ENCODE results near the gene SFMBT1. TPM values are rescaled to one million over a fixed set of nuclear protein-coding genes. Genes with fewer than 3 reads are reported as not detected.

Gene SFMBT1
- total RNA-seq, 1 experiment from 2014 or later: 14.3 TPM

DNA sequence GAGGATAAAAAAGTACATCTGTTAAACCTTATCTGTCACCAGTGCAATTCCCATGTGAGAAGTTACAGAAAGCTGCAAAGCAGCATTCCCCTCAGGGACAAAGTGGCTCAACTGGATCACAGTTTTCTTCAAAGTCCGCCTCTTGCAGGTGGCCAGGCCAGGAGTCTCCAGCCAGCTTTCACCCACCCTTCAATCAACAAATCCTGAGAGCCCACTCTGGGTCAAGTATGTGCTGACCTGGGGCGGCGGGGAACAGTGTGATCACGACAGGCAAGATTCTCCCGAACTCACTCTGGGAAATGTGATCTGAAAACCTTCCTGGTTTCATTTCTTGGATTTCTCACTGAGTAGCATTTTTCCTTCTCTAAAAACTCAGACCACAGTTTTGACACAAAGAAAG, 45.1 kb upstream of the SFMBT1 start:
- POLR2A ChIA-PET (ENCODE audit: unreplicated experiment): no interaction called here

DNA sequence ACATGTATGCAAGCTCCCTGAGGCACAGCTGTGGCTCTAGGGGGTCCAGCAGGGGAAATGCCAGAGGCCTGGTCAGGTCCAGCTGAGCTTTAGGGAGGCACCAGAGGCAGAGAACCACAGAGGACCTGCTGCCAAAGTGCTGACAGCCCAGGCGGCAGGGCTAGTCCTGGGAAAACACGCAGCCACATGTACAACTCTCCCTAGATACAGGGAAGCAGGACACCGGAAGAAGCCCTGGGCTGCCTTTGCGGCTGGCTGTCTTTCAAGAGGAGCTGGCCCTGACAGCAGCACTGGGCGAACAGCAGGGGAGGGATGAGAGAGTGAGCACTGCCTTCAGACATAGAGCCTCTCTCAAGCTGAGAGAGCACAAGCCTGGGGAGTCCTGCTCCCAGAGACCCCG, 43.6 kb upstream of the SFMBT1 start:
- ChIA-PET CTCF (no interaction called here), POLR2A (ENCODE audit: unreplicated experiment) (no interaction called here)
- DNase-seq: no peak
- intact Hi-C loops (cut with micrococcal nuclease; ENCODE audit: unreplicated experiment): no loop called here
- TF ChIP-seq, protein P1, sequence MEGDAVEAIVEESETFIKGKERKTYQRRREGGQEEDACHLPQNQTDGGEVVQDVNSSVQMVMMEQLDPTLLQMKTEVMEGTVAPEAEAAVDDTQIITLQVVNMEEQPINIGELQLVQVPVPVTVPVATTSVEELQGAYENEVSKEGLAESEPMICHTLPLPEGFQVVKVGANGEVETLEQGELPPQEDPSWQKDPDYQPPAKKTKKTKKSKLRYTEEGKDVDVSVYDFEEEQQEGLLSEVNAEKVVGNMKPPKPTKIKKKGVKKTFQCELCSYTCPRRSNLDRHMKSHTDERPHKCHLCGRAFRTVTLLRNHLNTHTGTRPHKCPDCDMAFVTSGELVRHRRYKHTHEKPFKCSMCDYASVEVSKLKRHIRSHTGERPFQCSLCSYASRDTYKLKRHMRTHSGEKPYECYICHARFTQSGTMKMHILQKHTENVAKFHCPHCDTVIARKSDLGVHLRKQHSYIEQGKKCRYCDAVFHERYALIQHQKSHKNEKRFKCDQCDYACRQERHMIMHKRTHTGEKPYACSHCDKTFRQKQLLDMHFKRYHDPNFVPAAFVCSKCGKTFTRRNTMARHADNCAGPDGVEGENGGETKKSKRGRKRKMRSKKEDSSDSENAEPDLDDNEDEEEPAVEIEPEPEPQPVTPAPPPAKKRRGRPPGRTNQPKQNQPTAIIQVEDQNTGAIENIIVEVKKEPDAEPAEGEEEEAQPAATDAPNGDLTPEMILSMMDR (conservative IDR thresholded peaks at IDR 0.05): no peak
- no peak for TF ChIP-seq EZH2 (IDR thresholded peaks at IDR 0.05; ENCODE audit: low read depth)
- Histone ChIP-seq H3K4me2 (no peak overlapping the region), H3K4me3 (no peak overlapping the region), H3K9me3 (ENCODE audit: insufficient read depth, low read depth) (no peaks in the 10 kb centered on the region), H3F3A (ENCODE audit: insufficient read depth, low read depth) (peaks cover 7% of the 10 kb centered on the region), H3K27ac (no peak overlapping the region), H3K27me3 (ENCODE audit: insufficient read depth, low read depth) (no peaks in the 10 kb centered on the region), H2AFZ (no peak overlapping the region), H3K36me3 (ENCODE audit: low read depth) (no peaks in the 10 kb centered on the region), H3K9me2 (ENCODE audit: insufficient read depth) (no peaks in the 10 kb centered on the region), H3K79me2 (ENCODE audit: low read depth) (no peaks in the 10 kb centered on the region), H3K4me1 (replicated peaks; ENCODE audit: insufficient read depth) (peaks cover 14% of the 10 kb centered on the region), H4K20me1 (ENCODE audit: insufficient read depth) (no peaks in the 10 kb centered on the region; the same call in 1 of the 2 replicates)
- no TSS peak for BruUV-seq (replicated peaks)

More for the DNA sequence above, 45.1 kb upstream of the SFMBT1 start:
- no peaks in the 10 kb centered on the region for H3K4me1 ChIP-seq (replicated peaks; ENCODE audit: insufficient read depth)
- intact Hi-C loops (cut with micrococcal nuclease; ENCODE audit: unreplicated experiment): no loop called here
- no peaks in the 10 kb centered on the region for H3K36me3 ChIP-seq (ENCODE audit: low read depth)
- no peaks in the 10 kb centered on the region for H3K79me2 ChIP-seq (ENCODE audit: low read depth)
- TF ChIP-seq, protein P1 (conservative IDR thresholded peaks at IDR 0.05): no peak
- 0 out of 2 replicates have a peak, but pooled peaks cover 3% of the 10 kb centered on the region for H3F3A ChIP-seq (ENCODE audit: insufficient read depth, low read depth)
- H3K9me3 ChIP-seq (ENCODE audit: insufficient read depth, low read depth): no peaks in the 10 kb centered on the region
- DNase-seq: no peak
- no peaks in the 10 kb centered on the region for H4K20me1 ChIP-seq (ENCODE audit: insufficient read depth)
- no peak overlapping the region for H3K27ac ChIP-seq
- no peaks in the 10 kb centered on the region for H3K9me2 ChIP-seq (ENCODE audit: insufficient read depth)
- BruUV-seq (replicated peaks): no TSS peak
- H3K4me2 ChIP-seq: no peak overlapping the region
- H3K4me3 ChIP-seq: no peak overlapping the region
- H3K27me3 ChIP-seq (ENCODE audit: insufficient read depth, low read depth): no peaks in the 10 kb centered on the region
- CTCF ChIA-PET: no interaction called here
- H2AFZ ChIP-seq: no peak overlapping the region

DNA sequence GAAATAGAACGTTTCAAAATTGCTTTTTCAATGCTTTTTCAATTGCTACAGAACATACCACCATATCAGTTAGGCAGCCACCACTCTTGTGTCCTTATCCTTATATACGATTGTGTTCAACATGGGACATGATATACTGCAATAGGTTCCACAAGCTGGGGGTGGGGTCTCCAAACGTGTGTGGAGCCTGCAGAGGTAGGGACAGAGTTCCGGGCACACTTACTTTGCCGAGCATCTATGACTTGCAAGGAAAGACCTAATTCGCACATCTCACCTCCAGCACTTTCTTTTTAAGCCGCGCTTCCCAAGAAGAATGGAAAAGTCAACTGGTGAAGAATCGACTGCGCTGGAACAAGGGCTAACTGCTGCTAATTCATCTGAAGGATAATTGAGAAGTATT, 39.6 kb upstream of the SFMBT1 start:
- Histone ChIP-seq H3K79me2 (ENCODE audit: low read depth) (no peaks in the 10 kb centered on the region), H3F3A (ENCODE audit: insufficient read depth, low read depth) (peaks cover 13% of the 10 kb centered on the region), H3K4me3 (no peak overlapping the region), H3K27me3 (ENCODE audit: insufficient read depth, low read depth) (no peaks in the 10 kb centered on the region), H3K36me3 (ENCODE audit: low read depth) (no peaks in the 10 kb centered on the region), H3K4me2 (no peak overlapping the region), H2AFZ (no peak overlapping the region), H3K9me2 (ENCODE audit: insufficient read depth) (no peaks in the 10 kb centered on the region), H4K20me1 (ENCODE audit: insufficient read depth) (no peaks in the 10 kb centered on the region; the same call in 1 of the 2 replicates), H3K4me1 (replicated peaks; ENCODE audit: insufficient read depth) (peaks cover 24% of the 10 kb centered on the region), H3K27ac (no peak overlapping the region), H3K9me3 (ENCODE audit: insufficient read depth, low read depth) (no peaks in the 10 kb centered on the region)
- intact Hi-C loops (cut with micrococcal nuclease; ENCODE audit: unreplicated experiment): no loop called here
- BruUV-seq (replicated peaks): no TSS peak
- ChIA-PET POLR2A (ENCODE audit: unreplicated experiment) (no interaction called here), CTCF (no interaction called here)
- TF ChIP-seq, protein P1 (conservative IDR thresholded peaks at IDR 0.05): no peak
- no peak for TF ChIP-seq EZH2 (IDR thresholded peaks at IDR 0.05; ENCODE audit: low read depth)
- no peak for DNase-seq

Measured in PC-9 (cell line).